NT2/D1 (cell line): ENCODE data around the gene NCAPG2.
"Not testable (repeated sequence)": the region's sequence is repeated elsewhere in the genome, so short reads cannot be mapped to it uniquely, and the experiment has no call there.

Source experiments
- DNase-seq: peaks from one replicate; pipeline ENCODE4 v3.0.0-alpha.2; 2011; ENCODE audit warnings: low read depth, low spot score
- H3K27me3 ChIP-seq: 2 replicates; pipeline ENCODE4 v1.6.0; 2011; ENCODE audit warnings: mild to moderate bottlenecking; ENCODE audit not compliant: insufficient read length, insufficient read depth
- H3K36me3 ChIP-seq: 2 replicates; pipeline ENCODE4 v1.6.1; 2011; ENCODE audit warnings: mild to moderate bottlenecking, low read length, mixed read lengths; ENCODE audit not compliant: insufficient read depth, insufficient read length
- H3K4me1 ChIP-seq: 2 replicates; pipeline ENCODE4 v1.5.1; 2011; ENCODE audit not compliant: insufficient read depth, insufficient read length
- H3K4me3 ChIP-seq: 2 replicates; pipeline ENCODE4 v1.5.1; 2011; ENCODE audit warnings: low read depth; ENCODE audit not compliant: insufficient read length
- H3K9ac ChIP-seq: 2 replicates; pipeline ENCODE4 v1.6.0; 2011; ENCODE audit warnings: low read depth; ENCODE audit not compliant: insufficient read length
- H3K9me3 ChIP-seq: 2 replicates; pipeline ENCODE4 v1.5.1; 2011; ENCODE audit warnings: mild to moderate bottlenecking, low read length; ENCODE audit not compliant: insufficient read depth
- SUZ12 ChIP-seq: IDR thresholded peaks from 2 replicates; pipeline ENCODE4 v1.6.1; 2011; ENCODE audit not compliant: insufficient read length, insufficient read depth; ENCODE audit errors: extremely low read depth
- YY1 ChIP-seq: IDR thresholded peaks from 2 replicates; pipeline ENCODE4 v1.6.1; 2011; ENCODE audit not compliant: insufficient read length, insufficient read depth
- ZNF274 ChIP-seq: IDR thresholded peaks from 2 replicates; pipeline ENCODE4 v1.6.1; 2011; ENCODE audit warnings: mild to moderate bottlenecking, low read depth, low read length

Gene NCAPG2

DNA sequence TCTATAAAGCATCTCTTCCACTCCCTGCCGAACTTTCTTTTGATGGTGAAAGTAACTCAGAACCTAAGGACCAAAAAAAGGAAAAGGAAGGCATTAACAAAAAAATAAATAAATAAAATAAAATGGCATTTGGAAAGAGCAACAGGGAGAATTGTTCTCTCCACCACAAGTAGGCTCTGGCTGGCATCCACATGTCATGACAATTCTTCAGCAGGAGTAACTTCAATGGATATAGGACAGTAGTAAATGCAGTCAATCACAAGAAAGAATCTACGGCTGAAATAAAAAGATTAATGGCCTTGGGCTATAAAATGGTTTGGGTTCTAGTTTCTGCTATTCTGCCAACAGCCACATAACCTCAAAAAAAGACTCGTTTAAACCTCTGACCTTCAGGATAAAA is 23.9 kb downstream of the NCAPG2 start:
- TF ChIP-seq SUZ12 = no peak
- TF ChIP-seq YY1 = no peak
- no peak for TF ChIP-seq ZNF274
- no peaks in the 10 kb centered on the region for H3K9me3 ChIP-seq
- H3K36me3 ChIP-seq = peaks cover 74% of the 10 kb centered on the region
- no peak overlapping the region for H3K4me3 ChIP-seq
- DNase-seq = no peak
- H3K9ac ChIP-seq = no peak overlapping the region
- H3K27me3 ChIP-seq = no peaks in the 10 kb centered on the region
- H3K4me1 ChIP-seq = no peaks in the 10 kb centered on the region

GRCh38 chr7:158676906-158677305 is 27.7 kb downstream of the NCAPG2 start:
- no peak overlapping the region for H3K9ac ChIP-seq
- TF ChIP-seq SUZ12 = no peak
- TF ChIP-seq YY1 = no peak
- no peak for TF ChIP-seq ZNF274
- no peak overlapping the region for H3K4me3 ChIP-seq
- no peaks in the 10 kb centered on the region for H3K9me3 ChIP-seq
- H3K27me3 ChIP-seq = no peaks in the 10 kb centered on the region
- H3K4me1 ChIP-seq = no peaks in the 10 kb centered on the region
- DNase-seq = no peak
- H3K36me3 ChIP-seq = peaks cover 72% of the 10 kb centered on the region

DNA sequence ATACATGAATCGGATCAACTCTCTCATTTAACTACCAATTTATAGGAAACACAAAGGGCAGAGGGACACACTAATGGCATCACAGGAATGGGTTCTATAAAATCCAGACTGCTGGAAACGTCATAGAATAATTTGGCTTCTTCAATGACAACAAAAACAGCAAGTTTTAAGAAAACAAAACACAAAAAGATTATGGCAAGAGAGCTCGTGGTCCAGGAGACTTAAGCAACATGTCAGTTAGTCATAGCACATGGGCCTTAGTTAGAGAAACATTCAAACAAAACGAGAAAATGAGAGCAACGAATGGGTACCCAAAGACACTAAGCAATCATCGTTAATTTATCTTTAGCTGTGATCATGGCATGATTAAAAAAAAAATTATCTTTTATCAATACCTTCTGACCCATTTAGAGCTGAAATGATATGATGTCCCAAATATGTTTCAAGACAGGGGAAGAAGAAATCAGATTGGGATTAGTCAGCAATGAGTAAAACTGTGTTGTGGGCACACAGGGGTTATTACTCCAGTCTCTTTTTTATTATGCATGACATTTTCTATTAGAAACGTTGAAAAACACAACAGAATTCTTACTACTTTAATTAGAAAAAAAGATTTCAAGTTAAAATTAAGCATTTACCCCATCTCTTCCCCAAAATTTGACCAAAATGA is 28.3 kb downstream of the NCAPG2 start:
- no peak overlapping the region for H3K9ac ChIP-seq
- H3K36me3 ChIP-seq = peaks cover 78% of the 10 kb centered on the region
- H3K4me3 ChIP-seq = no peak overlapping the region
- DNase-seq = no peak
- H3K4me1 ChIP-seq = no peaks in the 10 kb centered on the region
- H3K9me3 ChIP-seq = no peaks in the 10 kb centered on the region
- no peak for TF ChIP-seq YY1
- no peak for TF ChIP-seq ZNF274
- TF ChIP-seq SUZ12 = no peak
- H3K27me3 ChIP-seq = no peaks in the 10 kb centered on the region

- DNase-seq = no peak
- H3K4me3 ChIP-seq = no peak overlapping the region
- TF ChIP-seq ZNF274 (no peak), YY1 (no peak), SUZ12 (no peak)
- no peaks in the 10 kb centered on the region for H3K4me1 ChIP-seq
- H3K27me3 ChIP-seq = no peaks in the 10 kb centered on the region
- peaks cover 70% of the 10 kb centered on the region for H3K36me3 ChIP-seq
- no peak overlapping the region for H3K9ac ChIP-seq
- H3K9me3 ChIP-seq = no peaks in the 10 kb centered on the region
These were observed 31.6 kb downstream of the NCAPG2 start for GRCh38 chr7:158672975-158673374.

- DNase-seq, H3K4me3 ChIP-seq, H3K4me1 ChIP-seq, H3K9ac ChIP-seq, H3K27me3 ChIP-seq, H3K9me3 ChIP-seq: not testable (repeated sequence)
- peaks cover 60% of the 10 kb centered on the region for H3K36me3 ChIP-seq
These were observed 36.5 kb downstream of the NCAPG2 start for GRCh38 chr7:158668086-158668485.

- not testable (repeated sequence) for H3K4me1 ChIP-seq, H3K9me3 ChIP-seq, DNase-seq, H3K9ac ChIP-seq, H3K4me3 ChIP-seq, H3K27me3 ChIP-seq
- peaks cover 62% of the 10 kb centered on the region for H3K36me3 ChIP-seq
These were observed 37.5 kb downstream of the NCAPG2 start for GRCh38 chr7:158666966-158667678.

DNA sequence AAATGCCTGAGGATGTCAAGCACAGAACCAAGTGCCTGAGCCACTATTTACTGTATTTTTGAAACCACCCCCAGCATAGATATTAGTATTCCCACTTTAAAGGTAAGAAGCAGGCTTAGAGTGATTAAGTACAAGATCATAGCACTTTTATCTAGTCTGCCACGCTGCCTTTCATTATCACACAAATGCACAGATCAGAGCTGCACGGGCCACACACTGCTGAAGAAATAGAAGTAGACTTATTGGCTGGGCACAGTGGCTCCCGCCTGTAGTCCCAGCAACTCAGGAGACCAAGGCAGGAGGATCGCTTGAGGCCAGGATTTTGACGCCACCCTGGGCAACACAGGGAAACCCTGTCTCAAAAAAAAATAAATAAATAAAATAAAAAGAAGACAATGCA is 38.2 kb downstream of the NCAPG2 start:
- Histone ChIP-seq H3K9me3 (no peaks in the 10 kb centered on the region), H3K4me1 (no peaks in the 10 kb centered on the region), H3K4me3 (no peak overlapping the region), H3K9ac (no peak overlapping the region), H3K27me3 (no peaks in the 10 kb centered on the region), H3K36me3 (peaks cover 61% of the 10 kb centered on the region)
- TF ChIP-seq SUZ12 = no peak
- no peak for TF ChIP-seq ZNF274
- TF ChIP-seq YY1 = no peak
- DNase-seq = no peak

GRCh38 chr7:158664406-158664805 is 40.2 kb downstream of the NCAPG2 start:
- peaks cover 57% of the 10 kb centered on the region for H3K36me3 ChIP-seq
- no peak overlapping the region for H3K4me3 ChIP-seq
- H3K9ac ChIP-seq = no peak overlapping the region
- H3K27me3 ChIP-seq = no peaks in the 10 kb centered on the region
- no peak for DNase-seq
- H3K4me1 ChIP-seq = no peaks in the 10 kb centered on the region
- H3K9me3 ChIP-seq = no peaks in the 10 kb centered on the region
- no peak for TF ChIP-seq SUZ12
- TF ChIP-seq YY1 = no peak
- no peak for TF ChIP-seq ZNF274
